ENCODE results near the gene CDH23. TPM values are rescaled to one million over a fixed set of nuclear protein-coding genes. Genes with fewer than 3 reads are reported as not detected.
A peak's percentile ranks its signal among the peaks of the same experiment; 100 is the strongest.

Gene CDH23
- total and polyA plus RNA-seq, 9 of the 15 experiments (the other 6 are each of a cell fraction or from before 2014, with no cell fraction given) = 0.18 to 1.2 (median 0.47) TPM

GRCh38 chr10:71838264-71839211 lies 441.8 kb downstream of the CDH23 start (continued):
- TF ChIP-seq SNIP1 (IDR thresholded peaks at IDR 0.05; ENCODE audit: low read depth) (no peak), HES1 (IDR thresholded peaks at IDR 0.05; ENCODE audit: low read depth) (no peak), NKRF (IDR thresholded peaks at IDR 0.05; ENCODE audit: borderline replicate concordance) (0 out of 2 replicates have a peak, but pooled peaks have one; percentile 10), FOXA3 (CRISPR knock-in tag; conservative IDR thresholded peaks at IDR 0.05 in 1 of 2, IDR thresholded peaks at IDR 0.05 in 1 of 2) (no peak), NR2C1 (IDR thresholded peaks at IDR 0.05) (no peak), NR2C1 (tag; IDR thresholded peaks at IDR 0.05) (no peak), PKNOX1 (IDR thresholded peaks at IDR 0.05) (peak; percentile 85), ZNF384 (IDR thresholded peaks at IDR 0.05; ENCODE audit: low read depth, low read length) (0 out of 2 replicates have a peak, but pooled peaks have one; percentile 12), TAF7 (tag; IDR thresholded peaks at IDR 0.05) (no peak), RNF219 (CRISPR knock-in tag; IDR thresholded peaks at IDR 0.05) (no peak), CHD2 (IDR thresholded peaks at IDR 0.05; ENCODE audit: low read depth, low read length) (no peak), RBM39 (optimal IDR thresholded peaks at IDR 0.05; ENCODE audit: low read depth, low read length) (peak; percentile 48)
